Sigmoid colon (tissue), 7 donors: ENCODE measurements around the gene GMDS. TPM values are rescaled to one million over a fixed set of nuclear protein-coding genes. Genes with fewer than 3 reads are reported as not detected.

Experiments
- DNase-seq: peaks from one replicate; pipeline ENCODE4 v3.0.0-alpha.2; 2019
- H3K27ac ChIP-seq, 4 donors: fragments of 200-600 bp; sonication (generic); one replicate each; pipeline ENCODE4 v1.5.1; 2016 to 2019; ENCODE audit warnings: mild to moderate bottlenecking in 1 of 4
- H3K27me3 ChIP-seq, 3 donors: fragments of 200-600 bp; sonication (generic); one replicate each; pipeline ENCODE4 v1.5.1; 2019; ENCODE audit warnings: mild to moderate bottlenecking in 1 of 3
- H3K36me3 ChIP-seq, 4 donors: fragments of 200-600 bp; sonication (generic); one replicate each; pipeline ENCODE4 v1.5.1; 2016 to 2019
- H3K4me1 ChIP-seq, 4 donors: fragments of 200-600 bp; sonication (generic); one replicate each; pipeline ENCODE4 v1.5.1; 2017 to 2019
- H3K4me3 ChIP-seq, 4 donors: fragments of 200-600 bp; sonication (generic); one replicate each; pipeline ENCODE4 v1.5.1; 2017 to 2019; ENCODE audit warnings: mild to moderate bottlenecking in 2 of 4, moderate library complexity in 1 of 4
- H3K9me3 ChIP-seq, 4 donors: fragments of 200-600 bp in 3 of 4; sonication (generic) in 3 of 4; one replicate each; pipeline versions ENCODE4 v1.5.1 to v1.6.1; 2013 to 2019
- EP300 ChIP-seq, 4 donors: sonication (generic); formaldehyde crosslinking; IDR thresholded peaks; one replicate each; pipeline ENCODE4 v1.6.1; 2017; ENCODE audit warnings: antibody characterized with exemption in 4 of 4
- POLR2A ChIP-seq, 2 donors: fragments of 450-650 bp; IDR thresholded peaks; one replicate each; pipeline ENCODE4 v1.6.1; 2016; ENCODE audit warnings: antibody characterized with exemption in 2 of 2, mild to moderate bottlenecking in 2 of 2, moderate library complexity in 2 of 2
- POLR2AphosphoS5 ChIP-seq, 4 donors: sonication (generic); formaldehyde crosslinking; IDR thresholded peaks; one replicate each; pipeline ENCODE4 v1.6.1; 2017; ENCODE audit warnings: antibody characterized with exemption in 4 of 4
- WGBS, 2 donors: extraction: QIAGEN DNeasy Blood & Tissue Kit; methylation state at CpG; one replicate each; pipeline ENCODE4 v1.1.7; 2013; 5-methylcytosine and 5-hydroxymethylcytosine counted together
- intact Hi-C: fragments of 100-400 bp; cut with DNase I; formaldehyde crosslinking; loops from one replicate; pipeline ENCODE4 v1.15.1; 2023
- polyA plus RNA-seq, 3 donors: library from polyadenylated mRNA; stranded (reverse); fragments of 200-250 nt; gene quantifications; one replicate each; pipeline ENCODE4 v1.2.3, GENCODE V29; 2013
- total RNA-seq, 4 donors: library from RNA; depleted of rRNA; stranded (reverse); fragments of >200 nt; gene quantifications; one replicate each; pipeline ENCODE4 v1.1.0, GENCODE V29; 2016
- TF ChIP-seq, protein P1 (sequence below), 4 experiments: fragments of 450-650 bp in 3 of 4; fragments of 200-600 bp in 1 of 4; IDR thresholded peaks; one replicate each; pipeline ENCODE4 v1.5.1; 2016 to 2019; ENCODE audit warnings: antibody characterized with exemption in 4 of 4, mild to moderate bottlenecking in 3 of 4, moderate library complexity in 2 of 4
- donor health status: healthy with polysubstance abuse.
- donor health status: Bipolar disorder and iron deficiency.
- donor health status: healthy.

GMDS gene
- total and polyA plus RNA-seq, 7 donors: 3.1 to 173 (median 9.4) TPM

DNA sequence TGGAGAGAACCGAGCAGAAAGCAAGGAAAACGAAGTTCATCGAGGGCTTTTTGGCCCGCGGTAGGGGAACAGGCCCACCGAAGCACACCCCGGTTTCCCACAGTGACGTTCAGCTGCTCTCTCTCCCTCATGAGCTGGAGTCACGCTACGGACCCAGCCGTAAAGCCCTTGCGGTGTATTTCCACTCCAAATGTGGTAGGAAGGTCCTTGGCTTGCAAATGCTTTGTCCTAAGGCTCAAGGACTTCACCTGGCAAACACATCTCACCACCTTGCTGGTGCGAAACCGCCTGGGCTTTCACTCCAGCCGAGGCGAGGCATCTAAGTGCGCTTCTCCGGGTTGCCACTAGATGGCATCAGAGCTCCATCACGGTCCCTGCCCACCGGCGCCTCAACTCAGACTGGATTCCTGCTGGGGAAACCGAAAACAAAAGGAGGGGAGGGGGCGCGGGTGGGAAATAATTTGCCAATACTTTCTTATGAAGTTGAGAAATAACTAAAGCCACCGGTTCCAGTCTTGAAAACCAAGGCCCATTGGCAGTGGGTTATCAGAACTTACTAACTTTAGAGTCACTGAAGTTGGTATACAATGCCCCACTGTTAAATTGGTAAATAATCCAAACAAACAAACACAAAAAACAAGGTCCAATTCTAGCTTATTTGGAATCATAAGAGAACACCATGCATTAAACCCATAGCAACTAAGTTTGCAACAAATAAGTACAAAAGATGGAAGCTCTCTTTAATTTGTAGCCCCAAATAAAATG lies 649.1 kb downstream of the GMDS start:
- intact Hi-C loops: loop anchor here (1.0 to 2.0 kb wide), 4 partner anchors 753 to 1154 kb away; partner anchors contain the start of gene MYLK4
- Histone ChIP-seq H3K9me3 (no peaks in the 10 kb centered on the region), H3K36me3 (no peaks in the 10 kb centered on the region), H3K4me3 (no peak overlapping the region), H3K27me3 (peaks cover 10 to 62% (median 46%) of the 10 kb centered on the region in 3 donors), H3K27ac (no peak overlapping the region), H3K4me1 (peaks cover 0 to 7% (median 4%) of the 10 kb centered on the region in 4 donors)
- WGBS, 2 donors: 21% methylated on average over 25 of the region's 25 CpGs
- TF ChIP-seq, protein P1, sequence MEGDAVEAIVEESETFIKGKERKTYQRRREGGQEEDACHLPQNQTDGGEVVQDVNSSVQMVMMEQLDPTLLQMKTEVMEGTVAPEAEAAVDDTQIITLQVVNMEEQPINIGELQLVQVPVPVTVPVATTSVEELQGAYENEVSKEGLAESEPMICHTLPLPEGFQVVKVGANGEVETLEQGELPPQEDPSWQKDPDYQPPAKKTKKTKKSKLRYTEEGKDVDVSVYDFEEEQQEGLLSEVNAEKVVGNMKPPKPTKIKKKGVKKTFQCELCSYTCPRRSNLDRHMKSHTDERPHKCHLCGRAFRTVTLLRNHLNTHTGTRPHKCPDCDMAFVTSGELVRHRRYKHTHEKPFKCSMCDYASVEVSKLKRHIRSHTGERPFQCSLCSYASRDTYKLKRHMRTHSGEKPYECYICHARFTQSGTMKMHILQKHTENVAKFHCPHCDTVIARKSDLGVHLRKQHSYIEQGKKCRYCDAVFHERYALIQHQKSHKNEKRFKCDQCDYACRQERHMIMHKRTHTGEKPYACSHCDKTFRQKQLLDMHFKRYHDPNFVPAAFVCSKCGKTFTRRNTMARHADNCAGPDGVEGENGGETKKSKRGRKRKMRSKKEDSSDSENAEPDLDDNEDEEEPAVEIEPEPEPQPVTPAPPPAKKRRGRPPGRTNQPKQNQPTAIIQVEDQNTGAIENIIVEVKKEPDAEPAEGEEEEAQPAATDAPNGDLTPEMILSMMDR (IDR thresholded peaks at IDR 0.05): peak; percentile 80 to 96 (median 86)
- TF ChIP-seq EP300 (IDR thresholded peaks at IDR 0.05) (no peak), POLR2AphosphoS5 (IDR thresholded peaks at IDR 0.05) (no peak), POLR2A (IDR thresholded peaks at IDR 0.05) (no peak)
- DNase-seq: peak; percentile 76

DNA sequence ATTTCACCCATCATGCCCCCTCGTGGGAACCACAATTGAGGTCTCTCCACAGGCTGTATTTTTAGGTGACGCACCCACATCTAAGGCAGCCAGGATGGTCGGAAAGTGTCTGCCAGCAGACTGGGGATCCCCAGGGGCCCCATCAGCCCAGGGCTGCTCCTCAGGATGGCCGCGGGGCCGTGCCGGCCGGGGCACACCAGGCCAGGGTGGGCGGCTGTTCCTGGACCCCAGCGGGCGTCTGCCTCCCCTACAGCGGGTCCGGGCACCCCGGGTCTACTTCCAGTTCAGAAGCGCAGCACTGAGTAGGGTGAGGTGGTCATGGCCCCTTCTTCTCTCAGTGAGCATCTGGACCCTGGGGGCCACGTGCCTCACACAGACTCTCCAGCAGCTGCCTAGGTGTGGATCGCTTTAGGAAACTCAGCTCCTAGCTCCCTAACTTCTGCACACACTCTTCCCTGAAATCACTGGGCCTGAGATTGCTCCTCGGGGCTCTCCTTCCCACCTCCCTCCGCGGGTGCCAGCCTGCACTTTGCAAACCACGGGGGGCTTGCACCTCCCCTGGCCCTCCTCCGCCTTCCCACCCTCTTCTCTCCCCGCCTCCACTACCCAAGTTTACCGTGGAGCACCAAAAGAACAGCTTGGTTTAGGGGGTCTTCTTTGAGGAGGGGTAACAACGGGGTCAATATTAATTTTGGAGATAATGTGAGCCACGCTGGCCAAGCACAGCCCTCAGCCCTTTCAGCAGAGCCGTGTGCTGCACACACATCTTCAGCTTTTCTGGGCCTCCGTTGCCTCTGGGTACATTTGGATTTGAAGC lies 649.9 kb downstream of the GMDS start:
- H3K36me3 ChIP-seq: no peaks in the 10 kb centered on the region
- DNase-seq: no peak
- no peak overlapping the region for H3K4me3 ChIP-seq
- intact Hi-C loops: loop anchor here (1.0 to 2.0 kb wide), 4 partner anchors 753 to 1155 kb away; partner anchors contain the start of gene MYLK4
- TF ChIP-seq POLR2A (IDR thresholded peaks at IDR 0.05) (no peak), POLR2AphosphoS5 (IDR thresholded peaks at IDR 0.05) (no peak), EP300 (IDR thresholded peaks at IDR 0.05) (no peak)
- TF ChIP-seq, protein P1 (IDR thresholded peaks at IDR 0.05): no peak
- 70 to 71% methylated on average over 28 of the region's 28 CpGs for WGBS, 2 donors
- H3K4me1 ChIP-seq: peaks cover 0 to 7% (median 4%) of the 10 kb centered on the region in 4 donors
- H3K27ac ChIP-seq: no peak overlapping the region
- no peaks in the 10 kb centered on the region for H3K9me3 ChIP-seq
- H3K27me3 ChIP-seq: peaks cover 7 to 54% (median 38%) of the 10 kb centered on the region in 3 donors

DNA sequence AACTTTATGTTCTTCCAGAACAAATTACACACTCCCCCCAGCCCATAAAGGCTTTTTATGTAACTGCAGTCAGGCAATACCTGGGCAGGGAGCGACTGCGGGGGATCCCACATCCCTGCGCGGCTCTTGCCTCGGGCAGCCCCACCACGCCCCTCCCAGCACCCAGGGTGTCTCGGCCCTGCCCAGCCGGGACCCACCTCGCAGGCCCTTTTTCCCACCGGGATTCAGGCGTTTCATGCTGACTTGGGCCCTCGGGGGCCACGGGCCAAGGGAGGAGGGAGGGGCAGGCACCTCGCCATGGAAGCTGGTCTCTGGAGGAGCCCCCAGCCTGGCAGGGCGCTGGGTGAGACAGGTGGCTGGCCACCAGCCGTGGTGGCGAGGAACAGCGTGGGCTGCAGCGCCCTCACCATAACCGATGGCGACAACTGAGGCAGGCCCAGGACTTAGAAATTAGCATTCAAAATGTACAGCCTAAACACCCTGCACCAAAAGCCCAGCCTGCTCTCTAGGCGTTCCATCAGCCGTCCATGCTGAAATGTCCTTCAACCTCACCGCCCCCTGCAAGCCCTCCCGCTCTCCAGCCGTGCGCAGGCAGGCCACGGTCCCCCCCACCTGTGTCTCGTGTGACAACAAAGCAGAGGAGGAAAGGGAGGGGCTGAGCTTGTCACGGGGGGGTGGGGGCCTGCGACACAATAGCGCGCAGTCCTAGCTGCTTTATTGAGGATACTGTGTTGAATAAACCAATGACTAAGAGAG lies 650.8 kb downstream of the GMDS start:
- 29 to 73% methylated on average over 33 of the region's 33 CpGs for WGBS, 2 donors

DNA sequence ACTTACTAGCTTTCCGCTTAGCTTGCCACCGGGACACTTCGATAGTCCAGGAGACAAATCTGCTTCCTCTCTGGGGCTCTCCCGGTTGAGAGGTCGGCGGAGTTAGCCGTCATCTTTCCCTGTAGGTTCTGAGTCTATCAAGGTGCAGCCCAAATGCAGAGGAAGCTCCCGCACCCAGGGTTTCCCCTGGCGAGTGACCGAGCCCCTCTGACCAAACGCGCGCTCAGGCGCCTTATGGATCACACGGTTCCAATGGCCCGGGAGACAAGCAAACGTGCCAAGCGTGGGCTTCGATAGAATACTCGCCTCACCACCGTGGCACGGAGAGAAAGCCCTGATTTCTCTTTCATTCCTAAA lies 651.5 kb downstream of the GMDS start:
- H3K4me3 ChIP-seq: no peak overlapping the region
- 57 to 82% methylated on average over 22 of the region's 22 CpGs for WGBS, 2 donors
- no peak for DNase-seq
- intact Hi-C loops: no loop called here
- TF ChIP-seq POLR2AphosphoS5 (IDR thresholded peaks at IDR 0.05): no peak
- TF ChIP-seq EP300 (IDR thresholded peaks at IDR 0.05): no peak
- TF ChIP-seq POLR2A (IDR thresholded peaks at IDR 0.05): no peak
- TF ChIP-seq, protein P1 (IDR thresholded peaks at IDR 0.05): no peak
- no peaks in the 10 kb centered on the region for H3K9me3 ChIP-seq
- peaks cover 0 to 7% (median 4%) of the 10 kb centered on the region in 4 donors for H3K4me1 ChIP-seq
- H3K27ac ChIP-seq: no peak overlapping the region
- no peaks in the 10 kb centered on the region for H3K36me3 ChIP-seq
- H3K27me3 ChIP-seq: peaks cover 7 to 48% (median 29%) of the 10 kb centered on the region in 3 donors

More for the DNA sequence above, 650.8 kb downstream of the GMDS start:
- Histone ChIP-seq H3K9me3 (no peaks in the 10 kb centered on the region), H3K27ac (no peak overlapping the region), H3K4me3 (no peak overlapping the region), H3K4me1 (peaks cover 0 to 7% (median 4%) of the 10 kb centered on the region in 4 donors), H3K36me3 (no peaks in the 10 kb centered on the region), H3K27me3 (peaks cover 7 to 53% (median 35%) of the 10 kb centered on the region in 3 donors)
- intact Hi-C loops: no loop called here
- TF ChIP-seq POLR2AphosphoS5 (IDR thresholded peaks at IDR 0.05) (no peak), EP300 (IDR thresholded peaks at IDR 0.05) (no peak), POLR2A (IDR thresholded peaks at IDR 0.05) (no peak)
- TF ChIP-seq, protein P1 (IDR thresholded peaks at IDR 0.05): no peak
- DNase-seq: no peak
